GM12865 (cell line): Measurements from ENCODE around the gene TSPAN17.
A peak's percentile ranks its signal among the peaks of the same experiment; 100 is the strongest.

Experiments
- DNase-seq: peaks from one replicate; pipeline ENCODE4 v3.0.0; 2010; ENCODE audit warnings: low read depth
- H3K4me3 ChIP-seq: 2 replicates; pipeline ENCODE4 v1.5.1; 2011; ENCODE audit warnings: mild to moderate bottlenecking, low read depth, low read length, control low read depth
- TF ChIP-seq, protein P1 (sequence below): IDR thresholded peaks from 2 replicates; pipeline ENCODE4 v1.5.1; 2011; ENCODE audit warnings: low read length, control low read depth, low read depth, inconsistent platforms; ENCODE audit not compliant: insufficient read depth; ENCODE audit errors: missing control alignments

Gene TSPAN17

GRCh38 chr5:176642675-176643490, 4.4 kb upstream of the TSPAN17 start:
- no peak for DNase-seq
- no peak overlapping the region for H3K4me3 ChIP-seq
- TF ChIP-seq, protein P1, sequence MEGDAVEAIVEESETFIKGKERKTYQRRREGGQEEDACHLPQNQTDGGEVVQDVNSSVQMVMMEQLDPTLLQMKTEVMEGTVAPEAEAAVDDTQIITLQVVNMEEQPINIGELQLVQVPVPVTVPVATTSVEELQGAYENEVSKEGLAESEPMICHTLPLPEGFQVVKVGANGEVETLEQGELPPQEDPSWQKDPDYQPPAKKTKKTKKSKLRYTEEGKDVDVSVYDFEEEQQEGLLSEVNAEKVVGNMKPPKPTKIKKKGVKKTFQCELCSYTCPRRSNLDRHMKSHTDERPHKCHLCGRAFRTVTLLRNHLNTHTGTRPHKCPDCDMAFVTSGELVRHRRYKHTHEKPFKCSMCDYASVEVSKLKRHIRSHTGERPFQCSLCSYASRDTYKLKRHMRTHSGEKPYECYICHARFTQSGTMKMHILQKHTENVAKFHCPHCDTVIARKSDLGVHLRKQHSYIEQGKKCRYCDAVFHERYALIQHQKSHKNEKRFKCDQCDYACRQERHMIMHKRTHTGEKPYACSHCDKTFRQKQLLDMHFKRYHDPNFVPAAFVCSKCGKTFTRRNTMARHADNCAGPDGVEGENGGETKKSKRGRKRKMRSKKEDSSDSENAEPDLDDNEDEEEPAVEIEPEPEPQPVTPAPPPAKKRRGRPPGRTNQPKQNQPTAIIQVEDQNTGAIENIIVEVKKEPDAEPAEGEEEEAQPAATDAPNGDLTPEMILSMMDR: no peak

GRCh38 chr5:176643491-176644219, 3.6 kb upstream of the TSPAN17 start:
- H3K4me3 ChIP-seq: no peak overlapping the region
- TF ChIP-seq, protein P1: no peak
- DNase-seq: no peak

- DNase-seq: no peak
- TF ChIP-seq, protein P1: no peak
- no peak overlapping the region for H3K4me3 ChIP-seq
Measured at GRCh38 chr5:176644294-176644693, 3.0 kb upstream of the TSPAN17 start.

DNA sequence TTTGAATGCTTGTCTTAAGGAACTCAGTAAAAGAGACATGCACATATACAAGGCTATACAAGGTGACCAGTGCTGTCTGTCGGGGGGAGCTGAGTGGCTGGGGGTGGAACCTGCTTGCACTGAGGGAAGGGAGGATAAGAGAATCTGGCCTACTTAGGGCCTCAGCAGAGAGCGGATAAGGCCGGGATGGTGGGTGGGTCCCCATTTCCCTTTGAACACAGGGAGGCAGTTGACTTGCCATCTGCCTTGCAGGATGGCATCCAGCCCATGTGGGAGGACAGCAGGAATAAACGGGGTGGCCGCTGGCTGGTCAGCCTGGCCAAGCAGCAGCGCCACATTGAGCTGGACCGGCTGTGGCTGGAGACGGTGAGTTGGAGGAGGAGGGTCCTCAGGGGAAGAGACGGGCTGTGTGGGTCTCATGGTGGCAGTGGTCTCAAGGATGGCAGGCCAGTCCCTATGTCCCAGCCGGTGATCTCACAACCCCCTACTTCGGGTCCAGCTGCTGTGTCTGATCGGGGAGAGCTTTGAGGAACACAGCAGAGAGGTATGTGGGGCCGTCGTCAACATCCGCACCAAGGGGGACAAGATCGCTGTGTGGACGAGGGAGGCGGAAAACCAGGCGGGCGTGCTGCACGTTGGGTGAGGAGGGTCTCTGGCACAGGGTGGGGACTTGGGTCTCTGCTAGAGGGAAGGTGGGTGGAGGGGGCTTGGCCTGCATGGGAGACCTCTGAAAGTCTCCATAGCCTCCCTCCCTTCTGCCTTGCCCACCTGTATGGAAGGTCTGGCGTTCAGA, 2.2 kb upstream of the TSPAN17 start:
- H3K4me3 ChIP-seq: no peak overlapping the region
- TF ChIP-seq, protein P1: no peak
- DNase-seq: no peak

DNA sequence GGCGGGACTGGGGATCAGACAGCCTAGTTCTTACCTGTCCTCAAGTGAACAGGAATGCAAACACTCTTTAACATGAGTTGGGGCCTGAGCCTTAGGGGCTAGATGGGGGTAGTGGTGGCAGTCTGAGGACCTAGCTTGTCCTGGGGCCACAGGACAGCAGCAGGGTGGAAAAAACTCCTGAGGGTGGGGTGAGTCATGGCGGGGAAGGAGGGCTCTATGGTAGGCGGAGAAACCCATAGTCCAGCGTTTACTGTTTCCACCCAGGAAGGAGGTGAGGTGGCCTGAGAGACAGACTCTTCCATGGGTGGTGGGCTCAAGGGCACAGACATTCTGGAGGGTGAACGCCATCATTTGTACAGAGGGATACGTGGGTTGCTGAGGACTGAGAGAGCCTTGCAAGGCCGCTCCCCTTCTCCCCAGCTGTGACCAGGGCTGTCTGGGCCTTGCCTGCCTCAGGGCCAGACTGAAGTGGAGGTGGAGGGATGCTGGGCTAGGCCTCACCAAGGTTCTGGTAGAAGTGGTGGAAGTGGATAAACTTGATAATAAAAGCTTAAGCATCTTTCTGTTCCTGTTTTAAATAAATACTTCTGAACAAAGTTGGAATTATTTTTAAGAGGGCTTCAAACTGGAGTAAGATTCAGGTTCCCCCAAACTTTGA, 1.1 kb upstream of the TSPAN17 start:
- no peak overlapping the region; the same call in 1 of the 2 replicates for H3K4me3 ChIP-seq
- no peak for DNase-seq
- TF ChIP-seq, protein P1: no peak

- peak overlapping the region; percentile 57 for H3K4me3 ChIP-seq
- TF ChIP-seq, protein P1: no peak
- DNase-seq: no peak
Measured at GRCh38 chr5:176646707-176647029, 616 bp upstream of the TSPAN17 start.
